Smooth muscle cell (in vitro differentiated cells): ENCODE data around the gene CHD9. TPM values are rescaled to one million over a fixed set of nuclear protein-coding genes. Genes with fewer than 3 reads are reported as not detected.

Source experiments
- DNase-seq: peaks from one replicate; lab custom pipeline; 2025; ENCODE audit not compliant: unreplicated experiment; lab: John Stamatoyannopoulos, UW
- H2AFZ ChIP-seq: fragments of 200-600 bp; sonication (generic); 2 replicates; pipeline ENCODE4 v1.6.0; 2016; ENCODE audit warnings: antibody characterized with exemption, low read depth, mild to moderate bottlenecking
- H3F3A ChIP-seq: fragments of 200-600 bp; sonication (generic); 2 replicates; pipeline ENCODE4 v1.6.0; 2017; ENCODE audit warnings: antibody characterized with exemption, low read depth
- H3K27ac ChIP-seq: fragments of 200-600 bp; sonication (generic); 2 replicates; pipeline ENCODE4 v1.5.1; 2016; ENCODE audit warnings: low read depth, mild to moderate bottlenecking
- H3K27me3 ChIP-seq: fragments of 200-600 bp; sonication (generic); 2 replicates; pipeline ENCODE4 v1.6.1; 2016; ENCODE audit warnings: low read depth, mild to moderate bottlenecking
- H3K36me3 ChIP-seq: fragments of 200-600 bp; sonication (generic); 2 replicates; pipeline ENCODE4 v1.5.1; 2016; ENCODE audit warnings: low read depth
- H3K4me1 ChIP-seq: fragments of 200-600 bp; sonication (generic); 2 replicates; pipeline ENCODE4 v1.5.1; 2016; ENCODE audit warnings: low read depth
- H3K4me2 ChIP-seq: fragments of 200-600 bp; sonication (generic); 2 replicates; pipeline ENCODE4 v1.6.0; 2016; ENCODE audit warnings: mild to moderate bottlenecking
- H3K4me3 ChIP-seq: fragments of 200-600 bp; sonication (generic); 2 replicates; pipeline ENCODE4 v1.5.1; 2016; ENCODE audit warnings: mild to moderate bottlenecking
- H3K79me2 ChIP-seq: fragments of 200-600 bp; sonication (generic); 2 replicates; pipeline ENCODE4 v1.6.0; 2016; ENCODE audit warnings: low read depth, mild to moderate bottlenecking
- H3K9ac ChIP-seq: fragments of 200-600 bp; sonication (generic); 2 replicates; pipeline ENCODE4 v1.6.0; 2016; ENCODE audit warnings: low read depth
- H3K9me3 ChIP-seq: fragments of 200-600 bp; sonication (generic); replicated peaks from 2 replicates; pipeline ENCODE4 v1.5.1; 2016; ENCODE audit warnings: low read depth
- H4K20me1 ChIP-seq: fragments of 200-600 bp; sonication (generic); 2 replicates; pipeline ENCODE4 v1.6.0; 2016; ENCODE audit warnings: low read depth
- CTCF ChIP-seq: fragments of 200-600 bp; sonication (generic); IDR thresholded peaks from 2 replicates; pipeline ENCODE4 v1.5.1; 2017; ENCODE audit warnings: borderline replicate concordance, mild to moderate bottlenecking, antibody characterized with exemption; ENCODE audit not compliant: insufficient read depth, poor library complexity, severe bottlenecking
- WGBS: methylation state at CpG from one replicate; pipeline ENCODE4 v1.1.7; 2016; ENCODE audit warnings: low lambda C conversion rate; 5-methylcytosine and 5-hydroxymethylcytosine counted together
- polyA plus RNA-seq: library from polyadenylated mRNA; unstranded; fragments of >200 nt; fragmentation: Nextera tagmentation; extraction: Ambion mirVana; gene quantifications from 2 replicates; pipeline ENCODE4 v1.2.1, GENCODE V29; 2016
- total RNA-seq: library from RNA; depleted of rRNA; stranded (reverse); fragments of >200 nt; gene quantifications from 2 replicates; pipeline ENCODE4 v1.2.3, GENCODE V29; 2014

The CHD9 gene
- total and polyA plus RNA-seq, 2 experiments from 2014 or later: 43.7 to 117 TPM

GRCh38 chr16:53031323-53031942 is 23.4 kb upstream of the CHD9 start:
- no peak overlapping the region for H3K27ac ChIP-seq
- no peaks in the 10 kb centered on the region for H3K36me3 ChIP-seq
- no peaks in the 10 kb centered on the region for H3K27me3 ChIP-seq
- H3K4me3 ChIP-seq: no peak overlapping the region
- H3K4me1 ChIP-seq: peaks cover 6% of the 10 kb centered on the region
- TF ChIP-seq CTCF: no peak
- no peaks in the 10 kb centered on the region for H4K20me1 ChIP-seq
- H2AFZ ChIP-seq: no peak overlapping the region
- no peaks in the 10 kb centered on the region for H3K9me3 ChIP-seq
- no peak overlapping the region for H3K9ac ChIP-seq
- no peaks in the 10 kb centered on the region for H3K79me2 ChIP-seq
- H3K4me2 ChIP-seq: peak overlapping the region; percentile 58
- 49% methylated on average over 2 of the region's 2 CpGs for WGBS
- H3F3A ChIP-seq: no peaks in the 10 kb centered on the region
- no peak for DNase-seq

- peak overlapping the region; percentile 69 for H3K27ac ChIP-seq
- no peak overlapping the region for H2AFZ ChIP-seq
- no peak for TF ChIP-seq CTCF
- no peaks in the 10 kb centered on the region for H3K27me3 ChIP-seq
- WGBS: 43% methylated on average over 6 of the region's 6 CpGs
- H3F3A ChIP-seq: no peaks in the 10 kb centered on the region
- H4K20me1 ChIP-seq: no peaks in the 10 kb centered on the region
- H3K9ac ChIP-seq: no peak overlapping the region
- H3K79me2 ChIP-seq: no peaks in the 10 kb centered on the region
- DNase-seq: no peak
- H3K4me3 ChIP-seq: no peak overlapping the region
- H3K4me2 ChIP-seq: no peak overlapping the region
- no peaks in the 10 kb centered on the region for H3K9me3 ChIP-seq
- peaks cover 6% of the 10 kb centered on the region for H3K4me1 ChIP-seq
- no peaks in the 10 kb centered on the region for H3K36me3 ChIP-seq
These were observed 20.5 kb upstream of the CHD9 start for GRCh38 chr16:53034306-53034705.

GRCh38 chr16:53035176-53035942 is 19.4 kb upstream of the CHD9 start:
- H3K27ac ChIP-seq: peak overlapping the region; percentile 69
- H3K79me2 ChIP-seq: no peaks in the 10 kb centered on the region
- H4K20me1 ChIP-seq: no peaks in the 10 kb centered on the region
- no peak for DNase-seq
- TF ChIP-seq CTCF: no peak
- no peaks in the 10 kb centered on the region for H3F3A ChIP-seq
- H3K4me3 ChIP-seq: no peak overlapping the region
- no peak overlapping the region for H3K4me2 ChIP-seq
- H3K9me3 ChIP-seq: no peaks in the 10 kb centered on the region
- peaks cover 6% of the 10 kb centered on the region for H3K4me1 ChIP-seq
- 81% methylated on average over 3 of the region's 3 CpGs for WGBS
- H3K27me3 ChIP-seq: no peaks in the 10 kb centered on the region
- H2AFZ ChIP-seq: no peak overlapping the region
- no peak overlapping the region for H3K9ac ChIP-seq
- H3K36me3 ChIP-seq: no peaks in the 10 kb centered on the region
